Caki2 (cell line): Measurements from ENCODE around the gene TMEM43. TPM values are rescaled to one million over a fixed set of nuclear protein-coding genes. Genes with fewer than 3 reads are reported as not detected.

Experiments used
- DNase-seq: peaks from one replicate; pipeline ENCODE4 v3.0.0-alpha.2; 2015; ENCODE audit warnings: low read depth
- in situ Hi-C: cut with HindIII; loops from 2 replicates; pipeline ENCODE4 v1.10.0; 2016; ENCODE audit warnings: low sequenced_read_pairs, low pct_unique_long_range_greater_than_20kb, mixed read lengths
- total RNA-seq: library from RNA; depleted of rRNA; stranded (reverse); fragments of >200 nt; shearing (Covaris generic); gene quantifications from 2 replicates; pipeline ENCODE4 v1.2.3, GENCODE V29; 2014; ENCODE audit warnings: low replicate concordance

Gene TMEM43
- total RNA-seq, 1 experiment from 2014 or later = 67.2 TPM

GRCh38 chr3:14158370-14158769 lies 33.5 kb downstream of the TMEM43 start:
- in situ Hi-C loops = no loop called here
- no peak for DNase-seq

GRCh38 chr3:14159426-14159825 lies 34.6 kb downstream of the TMEM43 start:
- DNase-seq = no peak
- in situ Hi-C loops = no loop called here

GRCh38 chr3:14161282-14161681 lies 36.4 kb downstream of the TMEM43 start:
- in situ Hi-C loops = no loop called here

GRCh38 chr3:14162178-14162577 lies 37.3 kb downstream of the TMEM43 start:
- in situ Hi-C loops = no loop called here
- DNase-seq = no peak

More at GRCh38 chr3:14161282-14161681, 36.4 kb downstream of the TMEM43 start:
- DNase-seq = no peak

GRCh38 chr3:14166877-14167603 lies 42.2 kb downstream of the TMEM43 start:
- in situ Hi-C loops = no loop called here
- DNase-seq = no peak

- no peak for DNase-seq
- in situ Hi-C loops = no loop called here
Observed at GRCh38 chr3:14169435-14169834, 44.6 kb downstream of the TMEM43 start.

- in situ Hi-C loops = no loop called here
- DNase-seq = no peak
Observed at GRCh38 chr3:14169871-14170270, 45.0 kb downstream of the TMEM43 start.

- in situ Hi-C loops = no loop called here
Observed at GRCh38 chr3:14170531-14171159, 45.8 kb downstream of the TMEM43 start.

GRCh38 chr3:14172496-14172895 lies 47.6 kb downstream of the TMEM43 start:
- in situ Hi-C loops = no loop called here
- DNase-seq = no peak

More at GRCh38 chr3:14170531-14171159, 45.8 kb downstream of the TMEM43 start:
- no peak for DNase-seq

GRCh38 chr3:14174483-14174882 lies 49.6 kb downstream of the TMEM43 start:
- in situ Hi-C loops = no loop called here
- DNase-seq = no peak

GRCh38 chr3:14175383-14176037 lies 50.7 kb downstream of the TMEM43 start:
- DNase-seq = no peak
- in situ Hi-C loops = no loop called here

- in situ Hi-C loops = no loop called here
- no peak for DNase-seq
Observed at GRCh38 chr3:14177580-14178246, 52.9 kb downstream of the TMEM43 start.

- peak; percentile 95 for DNase-seq
- in situ Hi-C loops = no loop called here
Observed at GRCh38 chr3:14178247-14179113, 53.6 kb downstream of the TMEM43 start, which contains the start of the genes LSM3 and XPC. Gene LSM3 (plus strand): TSS chr3:14178817. CDS start chr3:14178861, 44 bp downstream. Gene XPC (minus strand): TSS chr3:14178601. CDS start chr3:14178568, 33 bp downstream.

- no peak for DNase-seq
- in situ Hi-C loops = no loop called here
Observed at GRCh38 chr3:14179114-14179465, 54.2 kb downstream of the TMEM43 start.

- no peak for DNase-seq
- in situ Hi-C loops = no loop called here
Observed at GRCh38 chr3:14179795-14180194, 54.9 kb downstream of the TMEM43 start.

GRCh38 chr3:14181253-14181652 lies 56.4 kb downstream of the TMEM43 start:
- DNase-seq = no peak
- in situ Hi-C loops = no loop called here

- in situ Hi-C loops = no loop called here
- DNase-seq = no peak
Observed at GRCh38 chr3:14183015-14183577, 58.2 kb downstream of the TMEM43 start.
